HG03457 (cell line): ENCODE results near the gene PLAC8L1.

Experiments used
- ATAC-seq: cut with Tn5 transposase; IDR thresholded peaks from one replicate; pipeline ENCODE4 v1.9.1; 2021; ENCODE audit warnings: moderate number of reproducible peaks; ENCODE audit not compliant: unreplicated experiment

PLAC8L1 gene

GRCh38 chr5:146081556-146081955 is 23.8 kb downstream of the PLAC8L1 start:
- ATAC-seq: no peak

GRCh38 chr5:146079695-146080373 is 25.5 kb downstream of the PLAC8L1 start:
- ATAC-seq: no peak

- ATAC-seq: no peak
These were observed 26.8 kb downstream of the PLAC8L1 start for GRCh38 chr5:146078566-146078965.

- ATAC-seq: no peak
These were observed 28.9 kb downstream of the PLAC8L1 start for GRCh38 chr5:146076455-146076854.

GRCh38 chr5:146076028-146076427 is 29.3 kb downstream of the PLAC8L1 start:
- no peak for ATAC-seq

- ATAC-seq: no peak
These were observed 32.0 kb downstream of the PLAC8L1 start for GRCh38 chr5:146073239-146073900.

- no peak for ATAC-seq
These were observed 32.8 kb downstream of the PLAC8L1 start for GRCh38 chr5:146072595-146072994.

- ATAC-seq: no peak
These were observed 34.2 kb downstream of the PLAC8L1 start for GRCh38 chr5:146071171-146071570.

GRCh38 chr5:146070746-146071145 is 34.6 kb downstream of the PLAC8L1 start:
- no peak for ATAC-seq

- peak; percentile 39 for ATAC-seq
These were observed 35.6 kb downstream of the PLAC8L1 start for GRCh38 chr5:146069780-146070099.

GRCh38 chr5:146068977-146069779 is 36.2 kb downstream of the PLAC8L1 start:
- ATAC-seq: peak; percentile 65

GRCh38 chr5:146068206-146068605 is 37.2 kb downstream of the PLAC8L1 start:
- no peak for ATAC-seq

GRCh38 chr5:146066968-146067367 is 38.4 kb downstream of the PLAC8L1 start:
- no peak for ATAC-seq

- no peak for ATAC-seq
These were observed 45.2 kb downstream of the PLAC8L1 start for GRCh38 chr5:146060221-146060585.

- ATAC-seq: no peak
These were observed 45.7 kb downstream of the PLAC8L1 start for GRCh38 chr5:146059460-146060220.

GRCh38 chr5:146055432-146055831 is 49.9 kb downstream of the PLAC8L1 start:
- no peak for ATAC-seq

GRCh38 chr5:146052780-146053179 is 52.6 kb downstream of the PLAC8L1 start:
- ATAC-seq: no peak

GRCh38 chr5:146051678-146052077 is 53.7 kb downstream of the PLAC8L1 start:
- ATAC-seq: no peak

- ATAC-seq: no peak
These were observed 55.3 kb downstream of the PLAC8L1 start for GRCh38 chr5:146050086-146050485.

- ATAC-seq: no peak
These were observed 55.7 kb downstream of the PLAC8L1 start for GRCh38 chr5:146049704-146050026.

GRCh38 chr5:146048994-146049703 is 56.2 kb downstream of the PLAC8L1 start:
- ATAC-seq: no peak
